Gastrocnemius medialis (tissue), 4 donors: ENCODE measurements around the gene OR5D16. TPM values are rescaled to one million over a fixed set of nuclear protein-coding genes. Genes with fewer than 3 reads are reported as not detected.
"Not testable (repeated sequence)": the region's sequence is repeated elsewhere in the genome, so short reads cannot be mapped to it uniquely, and the experiment has no call there.

ENCODE experiments used
- ATAC-seq, 2 donors: fragments of 150-250 bp; one replicate each; pipeline ENCODE4 v1.9.1; 2016
- DNase-seq, 2 donors: peaks; one replicate each; pipeline ENCODE4 v3.0.0-alpha.2; 2019
- H3K27ac ChIP-seq, 4 donors: fragments of 200-600 bp; sonication (generic); 1 replicate in 1 of 4; 2 replicates in 3 of 4; pipeline ENCODE4 v1.5.1; 2016 to 2018; ENCODE audit warnings: mild to moderate bottlenecking in 2 of 4, moderate library complexity in 1 of 4
- H3K27me3 ChIP-seq, 3 donors: fragments of 200-600 bp; sonication (generic) in 2 of 3; 1 replicate in 1 of 3; 2 replicates in 2 of 3; pipeline versions ENCODE4 v1.5.1 to v1.6.0; 2016 to 2019; ENCODE audit warnings: mild to moderate bottlenecking in 1 of 3, moderate library complexity in 1 of 3
- H3K36me3 ChIP-seq, 2 donors: fragments of 200-600 bp; sonication (generic) in 1 of 2; one replicate each; pipeline ENCODE4 v1.5.1; 2017 to 2018
- H3K4me1 ChIP-seq, 2 donors: fragments of 200-600 bp; sonication (generic) in 1 of 2; one replicate each; pipeline ENCODE4 v1.5.1; 2016 to 2017; ENCODE audit warnings: mild to moderate bottlenecking in 2 of 2
- H3K4me3 ChIP-seq, 4 donors: fragments of 200-600 bp; sonication (generic) in 3 of 4; 1 replicate in 1 of 4; 2 replicates in 3 of 4; pipeline ENCODE4 v1.5.1; 2016 to 2019; ENCODE audit warnings: mild to moderate bottlenecking in 2 of 4
- H3K9me3 ChIP-seq, 3 donors: fragments of 200-600 bp; sonication (generic) in 2 of 3; 1 replicate in 1 of 3; 2 replicates in 2 of 3; pipeline ENCODE4 v1.5.1; 2016 to 2019
- POLR2A ChIP-seq, 2 donors: fragments of 450-650 bp; IDR thresholded peaks; one replicate each; pipeline ENCODE4 v1.6.1; 2017; ENCODE audit warnings: antibody characterized with exemption in 2 of 2, mild to moderate bottlenecking in 2 of 2, moderate library complexity in 2 of 2
- in situ Hi-C, 4 donors: fragments of 200-750 bp; cut with MboI; loops; one replicate each; pipeline versions ENCODE4 v1.15.0 to v1.8.0; 2017; ENCODE audit warnings: low sequenced_read_pairs in 4 of 4
- intact Hi-C: fragments of 100-400 bp; cut with DNase I; formaldehyde crosslinking; loops from one replicate; pipeline ENCODE4 v1.15.1; 2023; ENCODE audit warnings: low total_unique reads
- total RNA-seq, 4 donors: library from RNA; depleted of rRNA; stranded (reverse); fragments of >200 nt; gene quantifications; one replicate each; pipeline versions ENCODE4 v1.1.0 to v1.2.3, GENCODE V29; 2016
- TF ChIP-seq, protein P1 (sequence below), 5 experiments: fragments of 450-650 bp in 3 of 5; fragments of 200-600 bp in 2 of 5; sonication (generic) in 2 of 5; IDR thresholded peaks in 4 of 5; conservative IDR thresholded peaks in 1 of 5; 1 replicate in 4 of 5; 2 replicates in 1 of 5; pipeline ENCODE4 v1.5.1; 2016 to 2019; ENCODE audit warnings: antibody characterized with exemption in 5 of 5, mild to moderate bottlenecking in 3 of 5, moderate library complexity in 3 of 5

Gene OR5D16
- total RNA-seq, 4 donors from 2014 or later: not detected

DNA sequence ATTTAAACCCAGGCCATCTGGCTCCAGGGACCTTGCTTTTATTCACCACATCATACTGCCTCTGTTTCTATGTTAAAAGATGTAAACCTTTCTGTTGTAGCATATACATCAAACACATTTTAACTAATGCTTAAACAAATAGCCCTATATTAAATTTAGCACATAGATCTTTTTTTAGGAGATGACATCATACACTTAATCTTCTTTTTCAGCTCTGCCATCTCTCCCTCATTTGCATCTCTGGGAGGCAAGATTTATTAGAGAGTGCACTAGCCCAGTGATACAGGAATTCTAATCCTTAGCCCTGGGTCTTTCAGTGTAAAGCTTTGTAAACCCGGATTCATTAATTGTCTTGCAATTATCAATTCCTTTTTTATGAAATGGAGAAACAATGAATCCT is 13.6 kb downstream of the OR5D16 start:
- intact Hi-C loops: no loop called here
- ATAC-seq: no peak

DNA sequence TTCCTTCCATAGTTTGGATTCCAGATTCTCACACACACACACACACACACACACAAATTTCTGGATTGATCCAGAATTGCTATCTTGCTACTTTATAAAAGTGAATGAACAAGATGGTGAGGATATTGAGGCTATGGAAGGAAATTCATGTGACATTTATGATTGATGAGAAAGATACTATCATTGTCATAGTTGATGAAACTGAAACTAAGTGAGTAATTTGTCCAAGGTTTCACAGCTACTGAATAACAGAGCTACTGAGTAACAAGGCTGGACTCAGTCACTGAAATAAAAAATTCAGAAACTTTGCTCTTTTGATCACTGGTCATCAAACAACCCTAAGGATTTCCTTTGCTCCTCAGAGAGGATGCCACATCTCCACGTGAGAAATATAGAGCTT is 16.2 kb downstream of the OR5D16 start:
- Histone ChIP-seq H3K27me3 (no peaks in the 10 kb centered on the region), H3K4me1 (no peaks in the 10 kb centered on the region), H3K27ac (no peak overlapping the region), H3K4me3 (no peak overlapping the region), H3K36me3 (no peaks in the 10 kb centered on the region), H3K9me3 (no peaks in the 10 kb centered on the region)
- no peak for ATAC-seq
- in situ Hi-C loops: no loop called here
- TF ChIP-seq, protein P1, sequence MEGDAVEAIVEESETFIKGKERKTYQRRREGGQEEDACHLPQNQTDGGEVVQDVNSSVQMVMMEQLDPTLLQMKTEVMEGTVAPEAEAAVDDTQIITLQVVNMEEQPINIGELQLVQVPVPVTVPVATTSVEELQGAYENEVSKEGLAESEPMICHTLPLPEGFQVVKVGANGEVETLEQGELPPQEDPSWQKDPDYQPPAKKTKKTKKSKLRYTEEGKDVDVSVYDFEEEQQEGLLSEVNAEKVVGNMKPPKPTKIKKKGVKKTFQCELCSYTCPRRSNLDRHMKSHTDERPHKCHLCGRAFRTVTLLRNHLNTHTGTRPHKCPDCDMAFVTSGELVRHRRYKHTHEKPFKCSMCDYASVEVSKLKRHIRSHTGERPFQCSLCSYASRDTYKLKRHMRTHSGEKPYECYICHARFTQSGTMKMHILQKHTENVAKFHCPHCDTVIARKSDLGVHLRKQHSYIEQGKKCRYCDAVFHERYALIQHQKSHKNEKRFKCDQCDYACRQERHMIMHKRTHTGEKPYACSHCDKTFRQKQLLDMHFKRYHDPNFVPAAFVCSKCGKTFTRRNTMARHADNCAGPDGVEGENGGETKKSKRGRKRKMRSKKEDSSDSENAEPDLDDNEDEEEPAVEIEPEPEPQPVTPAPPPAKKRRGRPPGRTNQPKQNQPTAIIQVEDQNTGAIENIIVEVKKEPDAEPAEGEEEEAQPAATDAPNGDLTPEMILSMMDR (IDR thresholded peaks at IDR 0.05 in 4 of 5, conservative IDR thresholded peaks at IDR 0.05 in 1 of 5): no peak
- no peak for TF ChIP-seq POLR2A (IDR thresholded peaks at IDR 0.05)
- no peak for DNase-seq
- intact Hi-C loops: no loop called here

More for the DNA sequence above, 13.6 kb downstream of the OR5D16 start:
- no peak overlapping the region for H3K4me3 ChIP-seq
- TF ChIP-seq POLR2A (IDR thresholded peaks at IDR 0.05): no peak
- TF ChIP-seq, protein P1 (IDR thresholded peaks at IDR 0.05 in 4 of 5, conservative IDR thresholded peaks at IDR 0.05 in 1 of 5): no peak
- no peak for DNase-seq
- H3K9me3 ChIP-seq: no peaks in the 10 kb centered on the region
- H3K36me3 ChIP-seq: no peaks in the 10 kb centered on the region
- no peaks in the 10 kb centered on the region for H3K27me3 ChIP-seq
- no peak overlapping the region for H3K27ac ChIP-seq
- H3K4me1 ChIP-seq: no peaks in the 10 kb centered on the region
- in situ Hi-C loops: no loop called here

DNA sequence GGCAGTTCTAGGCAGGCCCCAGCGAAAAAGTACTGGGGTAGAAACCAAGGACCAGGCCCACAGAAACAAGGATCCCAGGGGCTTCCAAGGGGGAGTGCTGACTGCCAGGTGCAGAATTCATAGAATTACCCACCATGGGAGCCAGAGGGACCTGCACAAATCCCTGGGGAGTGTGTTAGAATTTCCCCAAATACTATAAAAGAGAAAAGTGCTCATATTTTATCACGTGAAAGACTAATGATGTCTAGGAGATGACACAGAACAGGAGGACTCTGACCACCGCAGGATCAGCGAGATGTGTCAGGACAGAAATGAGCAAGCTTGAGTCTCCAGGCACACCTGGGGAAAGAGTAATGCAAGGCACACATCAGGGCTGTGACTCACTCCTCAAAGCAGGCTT is 28.8 kb downstream of the OR5D16 start:
- intact Hi-C loops, H3K27ac ChIP-seq, H3K9me3 ChIP-seq, DNase-seq, ATAC-seq, H3K4me1 ChIP-seq, H3K36me3 ChIP-seq, H3K4me3 ChIP-seq, in situ Hi-C loops, H3K27me3 ChIP-seq: not testable (repeated sequence)

DNA sequence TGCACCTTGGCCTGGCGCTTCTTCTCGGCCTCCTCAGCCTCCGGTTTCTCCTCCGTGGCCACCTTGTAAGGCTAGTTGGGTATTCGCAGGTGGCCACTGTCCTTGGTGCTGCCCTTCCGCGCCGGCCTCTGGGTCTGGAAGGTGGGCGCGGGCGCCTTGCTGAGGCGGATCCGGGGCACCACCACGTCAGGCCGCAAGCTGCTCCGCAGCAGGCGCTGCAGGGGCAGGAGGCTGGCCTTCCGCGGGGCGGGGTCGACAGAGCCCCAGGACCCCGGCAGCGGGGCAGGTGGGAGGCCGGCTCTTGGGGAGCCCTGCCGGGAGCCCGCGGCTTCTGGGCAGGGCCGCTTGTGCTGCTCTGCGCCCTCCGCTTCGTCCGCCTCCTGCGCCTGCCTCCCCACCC is 34.2 kb downstream of the OR5D16 start:
- DNase-seq, H3K36me3 ChIP-seq, intact Hi-C loops, H3K4me1 ChIP-seq, ATAC-seq, H3K4me3 ChIP-seq, in situ Hi-C loops, H3K27ac ChIP-seq, H3K9me3 ChIP-seq, H3K27me3 ChIP-seq: not testable (repeated sequence)

DNA sequence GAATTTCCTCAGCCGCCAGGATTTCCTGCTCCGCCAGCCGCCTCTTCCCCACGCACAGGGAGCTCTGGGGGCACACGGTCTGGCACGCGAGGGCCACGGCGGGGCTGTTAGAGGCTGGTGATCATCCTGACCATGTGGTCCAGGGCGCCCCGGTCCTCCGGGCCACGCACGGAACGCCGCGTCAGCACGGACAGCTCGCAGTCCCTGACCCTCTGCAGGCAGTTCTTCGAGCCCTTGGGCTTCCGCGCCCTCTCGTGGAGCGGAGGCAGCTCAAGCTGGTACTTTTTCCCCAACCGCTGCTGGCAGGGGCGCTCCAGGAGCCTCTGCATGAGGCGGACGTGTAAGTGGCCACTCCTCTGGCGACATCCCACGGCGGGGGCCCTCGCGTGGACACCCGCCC is 34.6 kb downstream of the OR5D16 start:
- H3K4me1 ChIP-seq, H3K27me3 ChIP-seq, DNase-seq, H3K27ac ChIP-seq, ATAC-seq, H3K36me3 ChIP-seq, in situ Hi-C loops, H3K9me3 ChIP-seq, intact Hi-C loops, H3K4me3 ChIP-seq: not testable (repeated sequence)

DNA sequence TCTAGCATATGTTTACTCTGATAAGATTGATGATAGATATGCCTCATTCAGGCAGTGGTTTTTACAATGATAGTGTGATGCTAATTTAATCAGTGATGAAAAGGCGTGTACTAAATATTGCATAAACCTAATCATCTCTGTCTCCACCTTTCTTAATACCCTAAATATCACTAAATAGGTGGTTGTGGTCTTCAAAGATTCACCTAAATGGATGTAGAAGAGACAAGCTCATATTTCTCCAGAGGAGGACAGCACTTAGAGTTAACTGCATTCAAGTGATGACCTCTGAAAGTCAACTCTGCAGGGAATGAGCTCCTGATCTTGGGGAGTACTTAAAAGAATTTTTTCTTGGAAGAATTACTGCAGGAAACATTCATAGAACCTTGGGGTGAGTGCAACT is 44.4 kb downstream of the OR5D16 start, which contains the start of gene TRIM51:
Gene TRIM51, plus strand, starts transcription at position 301 of the 400 bp plus-strand sequence. CDS start 2,132 bp downstream, outside the sequence.
- DNase-seq, intact Hi-C loops, H3K27me3 ChIP-seq, ATAC-seq, H3K27ac ChIP-seq, H3K4me1 ChIP-seq, in situ Hi-C loops, H3K36me3 ChIP-seq, H3K4me3 ChIP-seq, H3K9me3 ChIP-seq: not testable (repeated sequence)

DNA sequence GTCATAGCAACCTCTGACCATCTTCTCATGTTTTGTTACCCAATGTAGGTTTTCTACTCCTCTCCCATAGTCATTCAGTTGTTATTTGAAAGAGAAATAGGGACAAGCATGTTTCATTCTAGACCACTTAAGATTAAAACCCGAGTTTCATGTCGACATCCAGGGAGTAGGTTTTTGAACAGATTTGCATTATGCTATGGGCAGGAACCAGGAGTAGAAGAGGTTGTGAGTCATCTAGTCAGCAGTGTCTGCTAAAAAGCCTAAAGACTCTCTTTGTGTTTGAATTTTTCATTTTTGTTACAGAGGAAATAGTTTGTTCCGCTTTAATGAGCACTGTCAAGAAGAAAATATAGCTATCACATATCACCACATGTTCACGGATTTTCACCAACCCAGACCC is 46.4 kb downstream of the OR5D16 start:
- ATAC-seq, H3K27ac ChIP-seq, intact Hi-C loops, H3K4me3 ChIP-seq, H3K9me3 ChIP-seq, H3K27me3 ChIP-seq, H3K4me1 ChIP-seq, H3K36me3 ChIP-seq, in situ Hi-C loops, DNase-seq: not testable (repeated sequence)

DNA sequence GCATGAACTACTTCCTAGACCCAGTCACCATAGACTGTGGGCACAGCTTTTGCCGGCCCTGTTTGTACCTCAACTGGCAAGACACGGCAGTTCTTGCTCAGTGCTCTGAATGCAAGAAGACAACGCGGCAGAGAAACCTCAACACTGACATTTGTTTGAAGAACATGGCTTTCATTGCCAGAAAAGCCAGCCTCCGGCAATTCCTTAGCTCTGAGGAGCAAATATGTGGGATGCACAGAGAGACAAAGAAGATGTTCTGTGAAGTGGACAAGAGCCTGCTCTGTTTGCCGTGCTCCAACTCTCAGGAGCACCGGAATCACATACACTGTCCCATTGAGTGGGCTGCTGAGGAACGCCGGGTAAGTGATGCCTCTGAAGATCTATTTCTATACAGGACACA is 46.9 kb downstream of the OR5D16 start:
- H3K27ac ChIP-seq, ATAC-seq, intact Hi-C loops, H3K4me3 ChIP-seq, DNase-seq, H3K36me3 ChIP-seq, in situ Hi-C loops, H3K27me3 ChIP-seq, H3K9me3 ChIP-seq, H3K4me1 ChIP-seq: not testable (repeated sequence)
